HEK293T (cell line): ENCODE data around the gene EIF3L.

Experiments
- CTCF ChIA-PET: fragments of 350-600 bp; formaldehyde crosslinking; extraction: SDS; loops from one replicate; lab custom pipeline; 2021; ENCODE audit warnings: antibody characterized with exemption, inconsistent platforms; lab: Yijun Ruan, JAX
- POLR2A ChIA-PET: fragments of 350-600 bp; formaldehyde crosslinking; extraction: SDS; loops from one replicate; lab custom pipeline; 2020; ENCODE audit warnings: antibody characterized with exemption, inconsistent platforms; lab: Yijun Ruan, JAX
- DNase-seq: peaks from one replicate; pipeline ENCODE4 v3.0.0; 2012; ENCODE audit warnings: mixed read lengths; ENCODE audit errors: extremely low spot score
- ARNT ChIP-seq: fragments of 450-650 bp; IDR thresholded peaks from 2 replicates; pipeline ENCODE4 v1.6.1; 2017; ENCODE audit warnings: mild to moderate bottlenecking
- BHLHE40 ChIP-seq: fragments of 450-650 bp; IDR thresholded peaks from 2 replicates; pipeline ENCODE4 v1.6.1; 2016; ENCODE audit warnings: mild to moderate bottlenecking, moderate library complexity, borderline replicate concordance
- CTBP1 ChIP-seq: fragments of 450-650 bp; IDR thresholded peaks from 2 replicates; pipeline ENCODE4 v1.6.1; 2016; ENCODE audit warnings: borderline replicate concordance
- ELF4 ChIP-seq: fragments of 450-650 bp; IDR thresholded peaks from 2 replicates; pipeline ENCODE4 v1.6.1; 2017; ENCODE audit warnings: antibody characterized with exemption
- FOXA1 ChIP-seq: fragments of 450-650 bp; IDR thresholded peaks from 2 replicates; pipeline ENCODE4 v1.6.1; 2016; ENCODE audit warnings: mild to moderate bottlenecking
- FOXK2 ChIP-seq: fragments of 450-650 bp; IDR thresholded peaks from 2 replicates; pipeline ENCODE4 v1.6.1; 2016; ENCODE audit warnings: mild to moderate bottlenecking
- FOXM1 ChIP-seq: fragments of 450-650 bp; IDR thresholded peaks from 2 replicates; pipeline ENCODE4 v1.6.1; 2017; ENCODE audit warnings: mild to moderate bottlenecking, borderline replicate concordance
- HDGF ChIP-seq: fragments of 450-650 bp; IDR thresholded peaks from 2 replicates; pipeline ENCODE4 v1.6.1; 2017; ENCODE audit warnings: antibody characterized with exemption, borderline replicate concordance
- L3MBTL2 ChIP-seq: fragments of 450-650 bp; conservative IDR thresholded peaks from 2 replicates; pipeline ENCODE4 v1.6.1; 2016; ENCODE audit warnings: mild to moderate bottlenecking
- LEF1 ChIP-seq: fragments of 450-650 bp; IDR thresholded peaks from 2 replicates; pipeline ENCODE4 v1.6.1; 2017; ENCODE audit warnings: mild to moderate bottlenecking, borderline replicate concordance
- NFRKB ChIP-seq: fragments of 450-650 bp; IDR thresholded peaks from 2 replicates; pipeline ENCODE4 v1.6.1; 2016; ENCODE audit warnings: mild to moderate bottlenecking, moderate library complexity
- PKNOX1 ChIP-seq: fragments of 450-650 bp; IDR thresholded peaks from 2 replicates; pipeline ENCODE4 v1.6.1; 2016
- SP1 ChIP-seq: fragments of 450-650 bp; IDR thresholded peaks from 2 replicates; pipeline ENCODE4 v1.6.1; 2017
- SUZ12 ChIP-seq: fragments of 450-650 bp; IDR thresholded peaks from 2 replicates; pipeline ENCODE4 v1.6.1; 2016; ENCODE audit warnings: mild to moderate bottlenecking
- TARDBP ChIP-seq: fragments of 450-650 bp; IDR thresholded peaks from 2 replicates; pipeline ENCODE4 v1.6.1; 2016
- ZNF384 ChIP-seq: fragments of 450-650 bp; IDR thresholded peaks from 2 replicates; pipeline ENCODE4 v1.6.1; 2016

EIF3L gene

GRCh38 chr22:37817705-37818408 lies 31.4 kb upstream of the EIF3L start:
- TF ChIP-seq L3MBTL2 (no peak), ARNT (no peak), FOXM1 (peak; percentile 63; the same call in 1 of the 2 replicates), SUZ12 (no peak), PKNOX1 (no peak), HDGF (no peak), BHLHE40 (no peak), FOXK2 (no peak), SP1 (no peak)
- ChIA-PET POLR2A (interaction anchor here (0.7 to 7.4 kb wide), 10 partner anchors 11 to 137 kb away, joined by 3 to 78 read pairs (median 6); partner anchors contain the start of genes ANKRD54, EIF3L, GCAT and MICALL1), CTCF (interaction anchor here (0.6 to 2.9 kb wide), 19 partner anchors 10 to 148 kb away, joined by 3 to 69 read pairs (median 3); partner anchors contain the start of genes ANKRD54, GCAT and LGALS1)
- peak; percentile 96 for DNase-seq

- ChIA-PET POLR2A (interaction anchor here (0.7 to 7.4 kb wide), 8 partner anchors 12 to 136 kb away, joined by 3 to 78 read pairs (median 7); partner anchors contain the start of genes ANKRD54, EIF3L, GCAT and MICALL1), CTCF (interaction anchor here (0.7 to 2.9 kb wide), 12 partner anchors 10 to 147 kb away, joined by 3 to 69 read pairs (median 4); partner anchors contain the start of genes ANKRD54, GCAT and LGALS1)
- no peak for DNase-seq
- TF ChIP-seq SP1 (no peak), TARDBP (no peak), FOXA1 (no peak), ELF4 (no peak), FOXM1 (no peak), LEF1 (no peak), CTBP1 (no peak), ZNF384 (no peak), PKNOX1 (no peak), FOXK2 (no peak)
Observed at GRCh38 chr22:37818409-37819104, 30.7 kb upstream of the EIF3L start.

- ChIA-PET POLR2A (interaction anchor here (1.1 to 7.4 kb wide), 6 partner anchors 12 to 87 kb away, joined by 3 to 78 read pairs (median 7); partner anchors contain the start of genes ANKRD54, EIF3L, GCAT and MICALL1), CTCF (interaction anchor here (1.2 to 2.9 kb wide), 2 partner anchors 28 to 43 kb away, joined by 3 to 69 read pairs; no protein-coding TSS in a partner anchor)
- TF ChIP-seq FOXK2, result no peak
- TF ChIP-seq FOXM1, result no peak
- TF ChIP-seq LEF1, result no peak
- no peak for TF ChIP-seq TARDBP
- no peak for TF ChIP-seq NFRKB
- no peak for TF ChIP-seq SP1
- no peak for DNase-seq
Observed at GRCh38 chr22:37819105-37819433, 30.1 kb upstream of the EIF3L start.

GRCh38 chr22:37820350-37820749 lies 28.9 kb upstream of the EIF3L start:
- POLR2A ChIA-PET, result interaction anchor here (7.4 kb wide), 1 partner anchor 14 kb away, joined by 78 read pairs; the partner anchor contains the start of gene GCAT
- CTCF ChIA-PET, result interaction anchor here (0.5 to 0.7 kb wide), 2 partner anchors 43 to 56 kb away, joined by 3 to 5 read pairs; no protein-coding TSS in a partner anchor
- no peak for DNase-seq
- TF ChIP-seq FOXK2 (no peak), FOXM1 (no peak), CTBP1 (no peak), HDGF (no peak), ZNF384 (no peak), TARDBP (no peak), ARNT (no peak), SUZ12 (no peak), SP1 (no peak), BHLHE40 (no peak), NFRKB (no peak), FOXA1 (no peak)

- ChIA-PET CTCF (interaction anchor here (1.5 kb wide), 1 partner anchor 179 kb away, joined by 3 read pairs; no protein-coding TSS in a partner anchor), POLR2A (interaction anchor here (0.8 to 2.2 kb wide), 3 partner anchors 15 to 22 kb away, joined by 3 to 15 read pairs (median 4); partner anchors contain the start of genes ANKRD54 and GCAT)
- no peak for DNase-seq
- TF ChIP-seq SP1 (no peak), FOXK2 (no peak), ZNF384 (no peak), FOXA1 (no peak), PKNOX1 (no peak), SUZ12 (no peak), NFRKB (no peak), CTBP1 (no peak), LEF1 (no peak)
Observed at GRCh38 chr22:37822079-37822833, 27.0 kb upstream of the EIF3L start.
